ENCODE data around the gene KCNK15.
"Not testable (repeated sequence)": the region's sequence is repeated elsewhere in the genome, so short reads cannot be mapped to it uniquely, and the experiment has no call there.

The KCNK15 gene

GRCh38 chr20:44759595-44759994 is 13.9 kb downstream of the KCNK15 start:
- no peak for DNase-seq

GRCh38 chr20:44761423-44761822 is 15.8 kb downstream of the KCNK15 start:
- DNase-seq, result no peak

- DNase-seq, result peak; percentile 56
These were observed 16.9 kb downstream of the KCNK15 start for GRCh38 chr20:44762466-44763140.

GRCh38 chr20:44763798-44764197 is 18.1 kb downstream of the KCNK15 start:
- not testable (repeated sequence) for DNase-seq

GRCh38 chr20:44765091-44765490 is 19.4 kb downstream of the KCNK15 start:
- DNase-seq, result no peak

- DNase-seq, result no peak
These were observed 20.2 kb downstream of the KCNK15 start for GRCh38 chr20:44765701-44766347.

GRCh38 chr20:44768256-44768655 is 22.6 kb downstream of the KCNK15 start:
- no peak for DNase-seq

GRCh38 chr20:44768854-44769480 is 23.3 kb downstream of the KCNK15 start:
- no peak for DNase-seq

- no peak for DNase-seq
These were observed 23.8 kb downstream of the KCNK15 start for GRCh38 chr20:44769481-44769863.

GRCh38 chr20:44770484-44771171 is 25.0 kb downstream of the KCNK15 start:
- no peak for DNase-seq

GRCh38 chr20:44771172-44771535 is 25.5 kb downstream of the KCNK15 start:
- no peak for DNase-seq

GRCh38 chr20:44772636-44773035 is 27.0 kb downstream of the KCNK15 start:
- DNase-seq, result no peak

- no peak for DNase-seq
These were observed 27.6 kb downstream of the KCNK15 start for GRCh38 chr20:44773070-44773829.

- DNase-seq, result no peak
These were observed 31.3 kb downstream of the KCNK15 start for GRCh38 chr20:44776980-44777379.

GRCh38 chr20:44780226-44780625 is 34.6 kb downstream of the KCNK15 start:
- no peak for DNase-seq

- DNase-seq, result no peak
These were observed 35.5 kb downstream of the KCNK15 start for GRCh38 chr20:44781118-44781517.

GRCh38 chr20:44781791-44782190 is 36.1 kb downstream of the KCNK15 start:
- no peak for DNase-seq

- DNase-seq, result no peak
These were observed 39.0 kb downstream of the KCNK15 start for GRCh38 chr20:44784688-44785087.

- no peak for DNase-seq
These were observed 40.1 kb downstream of the KCNK15 start for GRCh38 chr20:44785768-44786167.

GRCh38 chr20:44787299-44787698 is 41.6 kb downstream of the KCNK15 start:
- no peak for DNase-seq

- no peak for DNase-seq
These were observed 43.2 kb downstream of the KCNK15 start for GRCh38 chr20:44788706-44789456.
